Germinal center (tissue), 1 donor: ENCODE data around the gene PHLDB3.
"Not testable (repeated sequence)": the region's sequence is repeated elsewhere in the genome, so short reads cannot be mapped to it uniquely, and the experiment has no call there.

Experiments used
- DNase-seq: peaks from one replicate; pipeline ENCODE4 v3.0.0; 2012; ENCODE audit warnings: mixed read lengths, low spot score

Gene PHLDB3

DNA sequence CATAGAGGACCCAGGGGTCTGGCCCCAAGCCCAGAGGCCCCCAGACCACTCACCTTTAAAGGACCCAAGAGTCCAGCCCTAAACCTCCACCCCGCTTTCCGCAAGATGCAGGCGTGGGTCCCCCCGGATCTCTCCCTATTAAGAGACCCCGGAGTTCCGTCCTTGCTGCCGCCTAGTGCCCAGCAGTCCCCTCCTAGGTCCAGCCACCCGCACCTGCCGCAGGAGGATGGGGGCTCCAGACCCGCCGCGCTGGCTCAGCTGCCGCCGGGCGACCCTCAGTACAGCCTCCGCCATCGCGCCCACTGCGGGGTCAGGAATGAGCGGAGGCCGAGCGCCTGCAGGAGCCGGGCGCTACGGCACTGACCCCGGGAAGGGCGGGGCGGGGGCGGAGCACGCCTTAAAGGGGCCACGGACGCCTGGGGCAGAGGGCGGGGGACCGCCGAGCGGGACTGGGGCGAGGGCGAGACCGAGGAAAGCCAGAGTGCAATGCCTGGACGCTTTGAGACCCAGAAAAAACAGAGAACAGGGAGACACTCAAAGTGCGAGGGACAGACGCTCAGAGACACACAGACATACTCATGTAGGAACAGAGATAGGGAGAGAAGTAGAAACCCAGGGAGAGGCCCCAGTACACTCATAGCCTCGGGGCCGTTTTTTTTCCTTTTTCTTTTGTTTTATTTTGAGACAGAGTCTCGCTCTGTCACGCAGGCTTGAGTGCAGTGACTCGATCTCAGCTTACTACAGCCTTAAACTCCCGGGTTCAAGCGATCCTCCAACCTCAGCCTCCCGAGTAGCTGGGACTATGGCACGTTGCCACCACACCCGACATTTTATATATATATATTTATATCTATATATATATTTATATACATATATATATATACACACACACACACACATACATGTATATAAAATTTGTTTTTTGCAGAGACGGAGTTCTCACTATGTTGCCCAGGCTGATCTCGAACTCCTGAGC lies 22.6 kb upstream of the PHLDB3 start, which contains the start of gene ETHE1:
Gene ETHE1, minus strand, starts transcription at position 318 of the 976 bp plus-strand sequence. Its CDS starts 24 bp downstream, at position 294.
- DNase-seq = peak; percentile 74

DNA sequence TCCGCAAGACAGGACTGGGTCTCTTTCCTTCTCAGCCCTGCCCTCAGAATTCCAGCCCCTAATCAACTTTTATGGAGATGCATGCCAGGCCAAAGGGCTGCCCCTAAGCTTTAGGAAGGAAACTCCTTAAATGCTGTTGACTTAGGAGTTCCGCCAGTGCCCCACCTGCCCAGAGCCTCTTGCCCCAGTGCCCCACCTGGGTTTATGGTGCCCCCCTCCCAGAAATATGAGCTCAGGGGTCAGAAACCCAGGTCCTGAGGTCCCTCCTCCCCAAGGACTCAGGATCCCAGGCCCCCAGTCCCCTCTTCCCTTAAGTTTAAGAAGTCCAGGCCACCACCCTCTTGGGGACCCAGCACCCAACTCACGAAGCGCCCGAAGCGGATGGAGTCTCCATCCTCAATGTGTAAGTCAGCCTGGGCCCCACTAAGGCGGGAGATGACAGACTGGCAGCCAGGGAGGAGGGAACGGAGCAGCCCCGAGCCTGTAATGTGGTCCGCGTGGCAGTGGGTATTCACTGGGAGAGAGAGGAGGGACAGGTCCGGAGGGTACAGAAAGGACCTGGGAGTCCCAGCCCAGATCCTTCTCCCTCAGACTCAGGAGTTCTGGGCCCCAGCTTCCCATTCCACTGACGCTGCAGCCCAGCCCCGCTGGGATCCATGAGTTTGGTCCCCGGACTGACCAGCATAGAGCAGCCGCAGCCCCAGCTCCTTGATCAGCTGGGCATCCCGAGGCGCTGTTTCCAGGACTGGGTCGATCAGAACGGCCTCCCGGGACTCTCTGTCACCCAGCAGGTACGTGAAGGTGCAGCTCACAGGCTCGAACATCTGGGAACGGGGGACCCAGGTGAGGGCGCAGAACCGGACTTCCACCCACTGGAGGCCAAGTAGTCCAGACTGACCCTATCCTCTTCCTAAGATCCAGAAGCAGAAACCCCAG lies 21.6 kb upstream of the PHLDB3 start:
- DNase-seq = no peak

DNA sequence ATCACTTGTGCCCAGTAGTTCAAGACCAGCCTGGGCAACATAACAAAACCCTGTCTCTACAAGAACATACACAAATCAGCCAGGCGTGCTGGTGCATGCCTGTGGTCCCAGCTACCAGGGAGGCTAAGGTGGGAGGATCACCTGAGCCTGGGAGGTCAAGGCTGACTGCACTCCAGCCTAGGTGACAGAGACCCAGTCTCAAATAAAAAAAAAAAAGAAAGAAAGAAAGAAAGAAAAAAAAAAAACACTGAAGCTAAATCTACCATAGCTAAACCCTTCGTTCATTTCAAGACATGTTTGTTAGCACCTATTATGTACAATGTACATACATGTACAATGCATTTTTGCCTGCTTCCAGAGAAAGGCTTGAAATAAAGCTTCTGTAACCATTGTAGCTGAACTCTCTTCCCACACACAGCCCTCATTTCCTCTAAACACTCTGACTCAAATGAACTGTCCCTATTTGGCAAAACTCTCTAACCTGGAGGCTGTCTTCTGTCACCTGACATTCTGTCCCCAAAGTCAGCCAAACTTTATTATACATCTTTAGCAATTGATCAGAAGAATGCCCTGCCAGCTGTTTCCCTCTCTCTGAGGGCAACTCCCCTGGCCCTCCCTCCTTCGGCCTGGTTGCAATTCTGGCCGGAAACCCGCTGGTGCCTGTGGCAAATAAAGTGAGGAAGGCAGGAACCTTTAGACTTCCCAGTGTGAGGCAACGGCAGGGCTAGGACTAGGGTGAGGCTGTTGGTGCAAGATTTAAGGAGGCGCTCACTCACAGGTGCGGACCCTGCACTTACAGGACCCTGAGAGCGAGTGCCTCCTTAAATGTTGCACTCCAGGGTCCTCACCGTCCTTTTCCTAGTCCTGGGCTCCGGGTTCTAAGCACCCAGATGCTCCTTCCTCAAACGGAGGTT lies 20.6 kb upstream of the PHLDB3 start:
- DNase-seq = no peak

DNA sequence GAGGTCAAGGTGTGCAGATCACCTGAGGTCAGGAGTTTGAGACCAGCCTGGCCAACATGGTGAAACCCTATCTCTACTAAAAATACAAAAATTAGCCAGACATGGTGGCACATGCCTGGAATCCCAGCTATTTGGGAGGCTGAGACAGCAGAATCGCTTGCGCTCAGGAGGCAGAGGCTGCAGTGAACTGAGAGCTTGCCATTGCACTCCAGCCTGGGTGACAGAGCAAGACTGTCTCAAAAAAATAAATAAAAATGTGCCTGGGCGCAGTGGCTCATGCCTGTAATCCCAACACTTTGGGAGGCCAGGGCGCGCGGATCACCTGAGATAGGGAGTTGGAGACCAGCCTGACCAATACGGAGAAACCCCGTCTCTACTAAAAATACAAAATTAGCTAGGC lies 19.1 kb upstream of the PHLDB3 start:
- not testable (repeated sequence) for DNase-seq

DNA sequence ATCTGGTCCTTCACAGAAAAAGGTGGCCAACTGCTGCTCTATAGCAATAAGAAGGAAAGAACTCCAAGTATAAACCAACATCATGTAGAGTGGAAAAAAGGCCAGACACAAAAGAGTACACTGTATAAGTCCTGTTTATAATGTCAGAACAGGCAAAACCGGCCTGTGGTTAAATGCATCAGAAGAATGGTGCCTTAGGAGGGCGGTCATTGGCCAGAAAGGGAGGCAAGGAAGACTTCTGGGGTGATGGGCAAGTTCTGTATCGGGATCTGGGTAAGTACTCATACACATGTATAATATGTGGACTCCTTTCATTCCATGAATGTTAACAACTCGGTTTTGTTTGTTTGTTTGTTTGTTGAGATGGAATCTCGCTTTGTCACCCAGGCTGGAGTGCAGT lies 18.4 kb upstream of the PHLDB3 start:
- DNase-seq = no peak

DNA sequence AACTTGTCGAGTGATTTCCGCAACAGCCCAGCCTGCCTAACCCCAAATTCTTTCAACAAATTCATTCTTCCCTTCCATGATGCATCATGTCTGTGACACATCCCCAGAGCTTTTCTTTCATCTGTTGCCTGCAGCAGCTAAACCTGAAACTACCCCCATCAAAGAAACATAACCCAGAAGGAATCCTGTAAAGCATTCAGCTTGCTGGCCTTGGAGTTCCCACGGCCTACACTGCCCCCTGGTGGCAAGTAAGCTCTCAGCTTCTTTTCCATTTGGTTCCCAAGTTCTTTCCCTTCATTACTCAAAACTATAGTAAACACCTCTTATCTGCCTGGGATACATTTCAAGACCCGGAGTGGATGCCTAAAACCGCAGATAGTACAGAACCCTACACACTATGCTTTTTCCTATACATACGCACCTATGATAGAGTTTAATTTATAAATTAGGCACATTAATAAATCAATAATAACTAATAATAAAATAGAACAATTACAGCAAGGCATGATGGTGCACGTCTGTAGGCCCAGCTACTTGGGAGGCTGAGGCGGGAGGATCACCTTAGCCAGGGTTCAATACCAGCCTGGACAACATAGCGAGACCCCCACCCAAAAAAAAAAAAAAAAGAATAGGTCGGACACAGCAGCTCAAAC lies 15.0 kb upstream of the PHLDB3 start:
- DNase-seq = peak; percentile 71

DNA sequence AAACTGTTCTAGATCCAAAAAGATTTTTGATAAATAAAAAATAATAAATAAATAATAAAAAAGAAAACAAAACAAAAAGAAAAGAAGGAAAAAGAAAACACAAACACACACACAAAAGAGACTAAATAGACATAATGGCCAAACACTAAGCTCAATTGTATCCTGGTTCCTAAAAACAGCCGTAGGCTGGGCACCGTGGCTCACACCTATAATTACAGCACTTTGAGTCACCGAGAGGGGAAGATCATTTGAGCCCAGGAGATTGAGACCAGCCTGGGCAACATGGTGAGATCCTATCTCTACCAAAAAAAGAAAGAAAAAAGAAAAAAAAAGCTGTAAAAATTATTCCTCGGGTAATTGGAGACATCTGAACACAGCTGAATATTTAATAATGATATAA lies 13.5 kb upstream of the PHLDB3 start:
- DNase-seq = no peak

DNA sequence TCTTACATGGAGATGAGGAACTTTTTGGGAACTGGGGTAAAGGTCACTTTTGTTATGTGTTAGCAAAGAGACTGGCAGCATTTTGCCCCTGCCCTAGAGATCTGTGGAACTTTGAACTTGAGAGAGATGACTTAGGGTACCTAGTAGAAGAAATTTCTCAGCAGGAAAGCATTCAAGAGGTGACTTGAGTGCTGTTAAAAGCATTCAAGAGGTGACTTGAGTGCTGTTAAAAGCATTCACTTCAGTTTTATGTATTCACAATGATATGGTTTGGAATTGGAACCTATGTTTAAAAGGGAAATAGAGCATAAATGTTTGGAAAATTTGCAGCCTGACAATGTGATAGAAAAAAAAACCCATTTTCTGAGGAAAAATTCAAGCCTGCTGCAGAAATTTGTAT lies 7.9 kb upstream of the PHLDB3 start:
- DNase-seq = not testable (repeated sequence)

DNA sequence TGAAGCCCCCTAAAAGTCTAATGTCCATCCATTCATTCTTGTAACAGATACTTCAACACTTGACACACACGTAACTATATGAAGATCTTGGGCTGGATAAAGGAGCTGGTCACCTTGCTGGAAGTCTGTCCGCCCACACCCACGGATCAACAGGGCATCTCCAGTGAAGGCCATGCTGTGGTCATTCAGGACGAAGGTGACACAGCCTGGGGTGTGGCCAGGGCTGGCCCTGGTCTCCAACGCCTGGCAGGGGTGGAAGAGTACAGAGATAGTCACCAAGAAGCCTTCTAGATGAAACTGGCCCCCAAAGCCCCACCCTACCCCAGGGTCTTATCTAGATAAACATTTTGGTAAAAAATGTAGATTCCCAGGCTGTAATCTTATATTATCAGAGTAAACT lies 6.8 kb upstream of the PHLDB3 start:
- no peak for DNase-seq

DNA sequence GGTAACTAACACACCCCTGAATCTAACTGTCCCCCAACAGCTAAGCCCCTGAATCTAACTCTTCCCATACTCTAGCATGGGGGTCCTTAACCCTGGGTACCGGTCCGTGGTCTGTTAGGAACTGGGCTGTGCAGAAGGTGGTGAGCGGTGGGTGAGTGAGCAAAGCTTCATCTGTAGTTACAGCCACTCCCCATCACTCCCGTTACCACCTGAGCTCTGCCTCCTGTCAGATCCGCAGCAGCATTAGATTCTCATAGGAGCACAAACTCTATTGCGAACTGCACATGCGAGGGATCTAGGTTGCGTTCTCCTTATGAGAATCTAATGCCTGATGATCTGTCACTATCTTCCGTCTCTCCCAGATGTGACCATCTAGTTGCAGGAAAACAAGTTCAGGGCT lies 6.2 kb upstream of the PHLDB3 start:
- no peak for DNase-seq

DNA sequence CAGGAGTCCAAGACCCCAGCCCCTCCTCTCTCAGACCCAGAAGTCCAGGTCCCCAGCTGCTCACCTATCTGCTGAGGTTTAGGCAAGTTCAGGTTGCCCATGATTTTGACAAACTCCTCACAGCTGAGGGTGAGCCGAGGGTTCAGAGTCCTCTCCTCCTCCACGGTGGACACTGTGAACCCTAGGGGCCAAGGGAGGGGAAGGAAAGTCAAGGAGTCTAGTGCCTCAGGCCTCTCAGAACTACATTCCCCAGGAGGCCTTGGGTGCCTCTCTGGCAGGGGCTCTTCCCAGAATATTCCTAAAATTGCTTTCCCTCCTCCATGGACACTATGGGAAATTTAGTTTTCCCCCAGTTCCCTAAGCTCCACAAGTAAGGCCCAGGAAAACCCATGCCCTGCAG lies 3.3 kb upstream of the PHLDB3 start:
- DNase-seq = no peak

DNA sequence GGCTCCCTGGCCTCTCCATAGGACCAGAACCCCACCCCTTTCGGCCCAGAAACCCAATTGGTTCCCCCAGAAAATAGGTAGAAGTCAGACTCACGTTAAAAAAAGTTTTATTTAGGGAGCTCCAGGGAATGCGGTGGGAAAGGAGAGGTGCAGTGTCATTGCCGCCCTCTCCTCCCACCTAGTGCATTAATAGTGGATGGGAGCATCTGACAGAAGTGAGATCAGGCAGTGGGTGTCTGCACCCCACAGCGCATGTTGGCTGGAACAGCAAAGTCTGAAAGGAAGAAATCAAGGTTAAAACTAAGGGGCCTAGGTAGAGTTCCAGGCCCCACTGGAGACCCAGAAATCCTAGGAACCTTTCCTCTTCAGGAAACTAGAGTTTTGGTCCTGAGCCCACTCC lies 2.1 kb upstream of the PHLDB3 start:
- DNase-seq = no peak

DNA sequence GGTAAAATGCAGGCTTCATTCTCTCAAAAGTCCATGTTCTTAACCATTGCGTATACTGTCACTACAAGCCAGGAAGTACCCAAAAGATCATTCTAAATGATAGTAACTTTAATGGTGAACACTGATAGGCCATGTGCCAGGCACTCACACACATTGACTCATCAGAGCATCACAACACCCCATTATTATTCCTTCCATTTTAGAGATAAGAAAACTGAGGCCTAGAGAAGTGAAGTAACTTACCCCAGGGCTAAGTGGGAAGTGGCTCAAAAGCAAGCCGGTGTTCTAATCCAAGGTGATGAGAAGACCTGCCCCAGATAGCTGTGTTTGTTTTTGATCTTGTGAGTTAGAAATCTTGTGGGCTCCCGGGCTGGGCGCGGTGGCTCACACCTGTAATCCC lies 1.4 kb upstream of the PHLDB3 start:
- DNase-seq = no peak

DNA sequence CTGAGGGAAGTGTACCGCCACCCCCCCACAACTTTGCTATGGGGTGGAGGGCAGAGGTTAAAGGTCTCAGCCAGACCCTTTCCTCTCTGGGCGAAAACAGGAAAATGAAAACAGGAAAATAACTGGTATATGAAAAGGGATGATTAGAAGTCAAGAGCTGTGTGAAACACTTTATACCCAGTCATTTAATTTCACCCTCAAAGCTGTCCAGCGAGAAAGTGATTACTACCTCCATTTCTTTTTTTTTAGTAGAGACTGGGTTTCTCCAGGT lies 575 bp upstream of the PHLDB3 start:
- DNase-seq = no peak

DNA sequence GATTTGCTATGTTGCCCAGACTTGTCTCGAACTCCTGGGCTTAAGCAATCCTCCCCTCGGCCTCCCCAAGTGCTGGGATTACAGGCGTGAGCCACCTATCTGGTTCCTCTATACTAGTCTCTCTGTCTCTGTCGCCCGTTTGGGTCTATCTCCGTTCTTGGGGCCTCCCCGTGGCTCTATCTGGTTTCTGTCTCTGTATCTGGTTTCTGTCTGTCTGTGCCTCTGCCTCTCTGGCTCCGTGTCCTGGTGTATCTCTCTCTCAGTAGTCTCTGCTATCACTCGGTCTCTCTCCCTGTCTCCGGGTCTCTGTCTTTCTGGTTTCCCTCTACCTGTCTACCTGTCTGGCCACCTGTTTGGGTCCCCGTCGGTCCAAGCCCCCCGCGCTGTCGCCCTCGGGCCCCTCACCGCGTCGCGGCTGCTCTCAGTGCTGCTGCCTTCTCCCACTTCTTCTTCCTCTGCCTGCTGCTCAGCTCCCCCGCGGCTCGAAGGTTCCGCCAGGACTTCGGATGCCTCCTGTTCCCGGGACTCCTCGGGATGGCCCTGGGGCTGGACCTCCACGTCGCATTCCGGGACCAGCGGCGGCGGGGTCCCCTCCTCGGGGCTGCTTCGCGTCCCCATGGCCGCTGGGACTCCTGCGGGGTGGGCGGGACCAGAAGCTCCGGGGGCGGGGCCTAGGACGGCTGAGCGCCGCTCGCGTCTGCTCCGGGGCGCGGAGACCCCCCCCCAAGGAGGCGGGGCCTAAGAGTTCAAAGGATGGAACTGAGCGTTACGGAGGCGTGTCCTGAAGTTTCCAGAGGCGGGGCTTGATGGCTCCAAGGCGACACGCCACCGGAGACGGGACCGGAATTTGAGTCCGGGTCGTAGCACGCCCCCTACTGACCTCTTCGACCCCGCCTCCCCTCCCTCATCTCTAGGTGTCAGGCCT lies 783 bp downstream of the PHLDB3 start:
- DNase-seq = peak; percentile 99

DNA sequence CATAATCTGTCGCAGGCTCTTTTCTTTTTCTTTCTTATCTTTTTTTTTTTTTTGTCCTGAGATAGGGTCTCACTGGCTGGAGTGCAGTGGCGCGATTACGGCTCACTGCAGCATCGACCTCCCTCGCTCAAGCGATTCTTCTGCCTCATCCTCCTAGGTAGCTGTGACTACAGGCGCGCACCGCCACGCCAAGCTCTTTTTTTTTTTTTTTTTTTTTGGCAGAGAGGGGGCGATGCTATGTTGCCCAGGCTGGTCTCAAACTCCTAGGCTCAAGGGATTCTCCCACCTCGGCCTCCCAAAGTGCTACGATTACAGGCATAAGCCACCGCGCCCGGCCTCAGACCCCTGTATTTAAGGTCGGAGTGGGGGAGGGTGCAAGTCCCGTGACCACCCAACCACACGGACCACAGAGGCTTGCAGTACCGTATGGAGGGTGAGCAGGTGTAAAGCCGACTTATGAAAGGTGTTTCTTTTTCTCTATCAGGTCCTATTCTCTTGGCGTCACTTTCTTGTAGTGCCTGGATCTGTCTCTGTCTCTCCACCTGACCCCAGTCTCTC lies 2.0 kb downstream of the PHLDB3 start:
- no peak for DNase-seq

DNA sequence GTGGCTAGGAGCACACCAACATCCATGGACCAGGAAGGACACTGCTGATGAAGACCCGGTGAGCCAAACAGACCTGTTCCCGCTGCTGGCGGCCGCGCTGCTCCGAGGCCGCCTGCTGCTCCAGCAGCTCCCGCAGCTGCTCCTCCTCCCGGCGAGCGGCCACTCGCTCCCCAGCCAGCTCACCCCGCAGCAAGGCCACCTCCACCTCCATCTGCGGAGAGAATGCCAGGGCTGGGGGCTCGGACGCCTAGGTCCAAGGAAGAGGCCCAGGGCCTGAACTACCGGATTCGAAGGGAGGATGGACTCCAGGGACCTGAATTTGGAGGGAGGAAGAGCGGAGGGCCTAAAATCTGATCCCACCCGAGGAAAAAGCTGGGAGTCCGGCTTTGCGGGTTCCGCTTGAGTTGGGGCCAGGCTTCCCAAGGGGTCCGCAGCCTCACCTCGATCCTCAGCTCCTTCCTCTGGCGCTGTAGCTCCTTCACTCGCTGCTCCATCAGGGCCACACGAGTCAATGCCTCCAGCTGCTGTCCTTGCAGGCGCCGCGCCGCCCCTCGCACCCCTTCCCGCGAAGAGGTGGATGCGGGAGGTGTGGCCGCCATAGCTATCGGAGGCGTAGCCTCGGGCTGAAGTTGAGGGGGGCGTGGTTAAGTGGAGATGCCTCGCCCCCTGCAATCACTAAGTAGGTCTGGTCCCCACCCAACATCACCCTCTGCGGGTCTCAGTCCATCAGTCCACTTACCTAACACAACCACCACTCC lies 2.7 kb downstream of the PHLDB3 start:
- DNase-seq = no peak

DNA sequence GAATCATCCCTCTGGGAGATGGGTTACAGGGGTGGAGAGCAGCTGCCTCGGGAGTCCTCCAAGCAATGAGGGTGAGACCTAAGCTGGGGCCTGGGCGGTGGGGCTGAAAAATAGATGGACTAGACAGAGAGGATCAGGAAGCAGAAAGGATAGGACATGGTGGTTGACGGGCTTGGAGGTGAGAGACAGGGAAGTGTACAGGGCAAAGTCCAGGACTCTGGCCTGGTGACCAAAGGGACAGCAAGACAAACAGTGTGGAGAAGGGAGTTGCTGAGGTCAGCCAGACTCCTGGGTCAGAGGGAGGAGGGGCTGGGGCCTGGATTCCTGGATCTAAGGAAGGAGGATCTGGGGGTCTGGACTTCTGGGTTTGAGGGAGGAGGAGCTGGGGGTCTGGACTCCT lies 5.5 kb downstream of the PHLDB3 start:
- DNase-seq = no peak

DNA sequence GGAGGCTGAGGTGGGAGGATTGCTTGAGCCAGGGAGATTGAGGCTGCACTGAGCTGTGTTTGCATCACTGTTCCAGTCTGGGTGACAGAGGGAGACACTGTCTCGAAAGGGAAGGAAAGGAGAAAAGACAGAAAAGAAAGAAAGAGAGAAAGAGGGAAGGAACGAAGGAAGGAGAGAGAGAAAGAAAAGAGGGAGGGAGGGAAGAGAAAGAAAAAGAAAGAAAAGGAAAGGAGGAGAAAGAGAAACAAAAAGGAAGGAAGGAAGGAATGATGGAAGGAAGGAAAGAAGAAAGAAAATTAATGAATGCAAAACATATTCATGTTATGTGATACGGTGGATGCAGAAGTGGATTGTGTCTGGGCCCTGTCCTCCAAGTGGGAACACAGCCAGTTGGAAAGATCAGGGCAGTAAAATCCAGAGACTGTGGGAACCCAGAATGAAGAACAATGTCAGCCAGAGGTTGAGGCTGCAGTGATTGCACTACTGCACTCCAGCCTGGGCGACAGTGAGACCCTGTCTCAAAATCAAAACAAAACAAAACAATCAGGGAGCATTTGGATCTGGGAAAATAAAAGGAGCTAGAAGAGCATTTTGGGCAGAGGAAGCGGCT lies 6.2 kb downstream of the PHLDB3 start:
- DNase-seq = no peak
